ENCODE measurements around the gene EXTL1.

DNA sequence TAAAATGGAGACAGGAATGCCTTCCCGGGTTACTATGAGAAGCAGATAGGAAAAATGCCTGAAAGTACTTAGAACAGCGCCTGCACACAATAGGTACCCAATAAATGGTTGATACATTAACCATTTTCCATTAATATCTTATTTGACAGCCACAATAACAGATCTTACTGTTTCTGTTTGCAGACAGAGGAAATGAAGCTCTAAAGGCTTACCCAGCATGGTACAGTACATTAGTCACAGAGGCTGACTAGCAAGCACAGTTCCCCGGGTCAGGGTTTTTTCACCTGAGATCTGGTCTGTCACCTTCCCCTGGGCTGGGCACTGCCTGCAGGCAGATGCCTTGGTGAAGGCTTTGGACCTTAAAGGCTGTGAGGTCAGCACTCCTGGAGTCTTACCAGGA, 43.0 kb downstream of the EXTL1 start:
- TF ChIP-seq, protein P1, sequence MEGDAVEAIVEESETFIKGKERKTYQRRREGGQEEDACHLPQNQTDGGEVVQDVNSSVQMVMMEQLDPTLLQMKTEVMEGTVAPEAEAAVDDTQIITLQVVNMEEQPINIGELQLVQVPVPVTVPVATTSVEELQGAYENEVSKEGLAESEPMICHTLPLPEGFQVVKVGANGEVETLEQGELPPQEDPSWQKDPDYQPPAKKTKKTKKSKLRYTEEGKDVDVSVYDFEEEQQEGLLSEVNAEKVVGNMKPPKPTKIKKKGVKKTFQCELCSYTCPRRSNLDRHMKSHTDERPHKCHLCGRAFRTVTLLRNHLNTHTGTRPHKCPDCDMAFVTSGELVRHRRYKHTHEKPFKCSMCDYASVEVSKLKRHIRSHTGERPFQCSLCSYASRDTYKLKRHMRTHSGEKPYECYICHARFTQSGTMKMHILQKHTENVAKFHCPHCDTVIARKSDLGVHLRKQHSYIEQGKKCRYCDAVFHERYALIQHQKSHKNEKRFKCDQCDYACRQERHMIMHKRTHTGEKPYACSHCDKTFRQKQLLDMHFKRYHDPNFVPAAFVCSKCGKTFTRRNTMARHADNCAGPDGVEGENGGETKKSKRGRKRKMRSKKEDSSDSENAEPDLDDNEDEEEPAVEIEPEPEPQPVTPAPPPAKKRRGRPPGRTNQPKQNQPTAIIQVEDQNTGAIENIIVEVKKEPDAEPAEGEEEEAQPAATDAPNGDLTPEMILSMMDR (IDR thresholded peaks at IDR 0.05): no peak
- TF ChIP-seq POLR2AphosphoS5 (IDR thresholded peaks at IDR 0.05; ENCODE audit: insufficient read depth in 1 of 2, low read depth in 1 of 2) (no peak), POLR2A (IDR thresholded peaks at IDR 0.05) (no peak)

All from vagina (tissue), 2 donors.